HepG2 (cell line): ENCODE measurements around the gene TSPAN17. TPM values are rescaled to one million over a fixed set of nuclear protein-coding genes. Genes with fewer than 3 reads are reported as not detected.

Source experiments
- ATF1 ChIP-seq: IDR thresholded peaks from 2 replicates; pipeline ENCODE4 v1.6.1; 2016; ENCODE audit warnings: mild to moderate bottlenecking, control low read depth
- EEA1 ChIP-seq: sonication (generic); formaldehyde crosslinking; IDR thresholded peaks from 2 replicates; pipeline ENCODE4 v1.5.1; 2020; ENCODE audit warnings: mild to moderate bottlenecking, missing genetic modification reagents, borderline replicate concordance
- ESRRA ChIP-seq: sonication (generic); formaldehyde crosslinking; IDR thresholded peaks from 2 replicates; pipeline ENCODE4 v1.5.1; 2020; ENCODE audit warnings: mild to moderate bottlenecking, low read depth, missing genetic modification reagents
- FIP1L1 ChIP-seq: fragments of 200-400 bp; formaldehyde crosslinking; IDR thresholded peaks from 2 replicates; pipeline ENCODE4 v1.6.1; 2018; ENCODE audit warnings: low read depth, mild to moderate bottlenecking, low read length, moderate library complexity, borderline replicate concordance; ENCODE audit not compliant: insufficient read depth
- HHEX ChIP-seq: IDR thresholded peaks from 2 replicates; pipeline ENCODE4 v1.6.1; 2016; ENCODE audit warnings: control low read depth
- IRF1 ChIP-seq: sonication (generic); formaldehyde crosslinking; IDR thresholded peaks from 2 replicates; pipeline ENCODE4 v1.4.0; 2020; ENCODE audit warnings: low read depth, mild to moderate bottlenecking, missing genetic modification reagents
- JARID2 ChIP-seq: sonication (generic); formaldehyde crosslinking; IDR thresholded peaks from 2 replicates; pipeline ENCODE4 v1.8.1; 2023; ENCODE audit warnings: missing genetic modification reagents, inconsistent platforms; ENCODE audit not compliant: insufficient replicate concordance
- KAT8 ChIP-seq: IDR thresholded peaks from 2 replicates; pipeline ENCODE4 v1.6.1; 2016; ENCODE audit warnings: missing genetic modification reagents, missing compliant biosample characterization
- NFIB ChIP-seq: sonication (generic); formaldehyde crosslinking; IDR thresholded peaks from 2 replicates; pipeline ENCODE4 v1.9.0; 2021; ENCODE audit warnings: missing genetic modification reagents, mild to moderate bottlenecking, borderline replicate concordance
- NFYB ChIP-seq: sonication (generic); formaldehyde crosslinking; IDR thresholded peaks from 2 replicates; pipeline ENCODE4 v1.4.0; 2020; ENCODE audit warnings: missing genetic modification reagents
- NR2F6 ChIP-seq, 2 experiments: IDR thresholded peaks; 2 replicates each; pipeline ENCODE4 v1.6.1; 2016; ENCODE audit warnings: antibody characterized with exemption in 1 of 2, mild to moderate bottlenecking in 1 of 2
- PAF1 ChIP-seq: IDR thresholded peaks from 2 replicates; pipeline ENCODE4 v1.6.1; 2016; ENCODE audit warnings: missing genetic modification reagents, missing compliant biosample characterization
- PITX1 ChIP-seq: sonication (generic); formaldehyde crosslinking; IDR thresholded peaks from 2 replicates; pipeline ENCODE4 v1.5.1; 2020; ENCODE audit warnings: mild to moderate bottlenecking, missing genetic modification reagents
- REXO4 ChIP-seq: sonication (generic); formaldehyde crosslinking; IDR thresholded peaks from 2 replicates; pipeline ENCODE4 v1.8.0; 2022; ENCODE audit warnings: missing genetic modification reagents, mild to moderate bottlenecking, borderline replicate concordance
- SCMH1 ChIP-seq: sonication (generic); formaldehyde crosslinking; IDR thresholded peaks from 2 replicates; pipeline ENCODE4 v1.9.0; 2021; ENCODE audit warnings: missing genetic modification reagents, mild to moderate bottlenecking, borderline replicate concordance
- SOX13 ChIP-seq, 3 experiments: fragments of 450-650 bp in 1 of 3; sonication (generic) in 1 of 3; formaldehyde crosslinking in 1 of 3; IDR thresholded peaks in 2 of 3; conservative IDR thresholded peaks in 1 of 3; 2 replicates each; pipeline versions ENCODE4 v1.5.0 to v1.6.1; 2016 to 2020; ENCODE audit warnings: antibody characterized with exemption in 1 of 3, mild to moderate bottlenecking in 1 of 3, missing compliant biosample characterization in 1 of 3, missing genetic modification reagents in 1 of 3, moderate library complexity in 1 of 3
- U2AF2 ChIP-seq: fragments of 200-400 bp; formaldehyde crosslinking; IDR thresholded peaks from 2 replicates; pipeline ENCODE4 v1.6.1; 2017; ENCODE audit warnings: low read depth, mild to moderate bottlenecking, low read length
- ZBTB3 ChIP-seq: sonication (generic); formaldehyde crosslinking; IDR thresholded peaks from 2 replicates; pipeline ENCODE4 v1.4.0; 2020; ENCODE audit warnings: low read depth, mild to moderate bottlenecking, moderate library complexity, missing genetic modification reagents, borderline replicate concordance
- ZNF343 ChIP-seq: sonication (generic); formaldehyde crosslinking; IDR thresholded peaks from 2 replicates; pipeline ENCODE4 v1.4.0; 2020; ENCODE audit warnings: mild to moderate bottlenecking, missing genetic modification reagents
- ZNF530 ChIP-seq: sonication (generic); formaldehyde crosslinking; IDR thresholded peaks from 2 replicates; pipeline ENCODE4 v1.5.0; 2020; ENCODE audit warnings: low read depth, mild to moderate bottlenecking, missing genetic modification reagents
- ZNF558 ChIP-seq: sonication (generic); formaldehyde crosslinking; IDR thresholded peaks from 2 replicates; pipeline ENCODE4 v1.9.0; 2022; ENCODE audit warnings: mild to moderate bottlenecking, missing genetic modification reagents, borderline replicate concordance
- ZNF564 ChIP-seq: sonication (generic); formaldehyde crosslinking; IDR thresholded peaks from 2 replicates; pipeline ENCODE4 v1.8.1; 2023; ENCODE audit warnings: mild to moderate bottlenecking, missing genetic modification reagents
- ZNF724P ChIP-seq: sonication (generic); formaldehyde crosslinking; IDR thresholded peaks from 2 replicates; pipeline ENCODE4 v1.8.0; 2022; ENCODE audit warnings: missing genetic modification reagents, borderline replicate concordance
- polyA plus RNA-seq, 8 experiments: library from polyadenylated mRNA; depleted of rRNA in 3 of 8; stranded (reverse) in 7 of 8; unstranded in 1 of 8; fragments of >200 nt; fragmentation: Illumina TruSeq in 4 of 8; extraction: Trizol in 4 of 8; gene quantifications; 2 replicates each; pipeline versions ENCODE4 v1.2.1 to v1.2.3, GENCODE V29; 2011 to 2016; ENCODE audit warnings: low read depth in 4 of 8, missing spikeins in 1 of 8, mixed read lengths in 1 of 8; ENCODE audit not compliant: insufficient read depth in 1 of 8
- total RNA-seq, 5 experiments: library from RNA; depleted of rRNA; stranded (reverse); fragments of >200 nt; fragmentation: Illumina TruSeq; extraction: Trizol; gene quantifications; 2 replicates each; pipeline ENCODE4 v1.2.3, GENCODE V29; 2016; ENCODE audit warnings: low read depth in 1 of 5
- TF ChIP-seq, protein P1 (sequence below): sonication (generic); formaldehyde crosslinking; IDR thresholded peaks from 2 replicates; pipeline ENCODE4 v1.5.0; 2020; ENCODE audit warnings: mild to moderate bottlenecking, missing genetic modification reagents
- TF ChIP-seq, protein P2 (sequence below): sonication (generic); formaldehyde crosslinking; IDR thresholded peaks from 2 replicates; pipeline ENCODE4 v1.4.0; 2020; ENCODE audit warnings: missing genetic modification reagents, mild to moderate bottlenecking, borderline replicate concordance

TSPAN17 gene
- total and polyA plus RNA-seq, 2 of the 13 experiments (the other 11 are each of a cell fraction or from before 2014, with no cell fraction given), result 11.5 to 15.0 TPM

- TF ChIP-seq HHEX (CRISPR knock-in tag), result no peak
- TF ChIP-seq NFYB, result no peak
- no peak for TF ChIP-seq NR2F6 (IDR thresholded peaks at IDR 0.05)
- peak; percentile 31; the same call in 1 of the 2 replicates for TF ChIP-seq NR2F6 (CRISPR knock-in tag; IDR thresholded peaks at IDR 0.05)
- TF ChIP-seq, protein P1, sequence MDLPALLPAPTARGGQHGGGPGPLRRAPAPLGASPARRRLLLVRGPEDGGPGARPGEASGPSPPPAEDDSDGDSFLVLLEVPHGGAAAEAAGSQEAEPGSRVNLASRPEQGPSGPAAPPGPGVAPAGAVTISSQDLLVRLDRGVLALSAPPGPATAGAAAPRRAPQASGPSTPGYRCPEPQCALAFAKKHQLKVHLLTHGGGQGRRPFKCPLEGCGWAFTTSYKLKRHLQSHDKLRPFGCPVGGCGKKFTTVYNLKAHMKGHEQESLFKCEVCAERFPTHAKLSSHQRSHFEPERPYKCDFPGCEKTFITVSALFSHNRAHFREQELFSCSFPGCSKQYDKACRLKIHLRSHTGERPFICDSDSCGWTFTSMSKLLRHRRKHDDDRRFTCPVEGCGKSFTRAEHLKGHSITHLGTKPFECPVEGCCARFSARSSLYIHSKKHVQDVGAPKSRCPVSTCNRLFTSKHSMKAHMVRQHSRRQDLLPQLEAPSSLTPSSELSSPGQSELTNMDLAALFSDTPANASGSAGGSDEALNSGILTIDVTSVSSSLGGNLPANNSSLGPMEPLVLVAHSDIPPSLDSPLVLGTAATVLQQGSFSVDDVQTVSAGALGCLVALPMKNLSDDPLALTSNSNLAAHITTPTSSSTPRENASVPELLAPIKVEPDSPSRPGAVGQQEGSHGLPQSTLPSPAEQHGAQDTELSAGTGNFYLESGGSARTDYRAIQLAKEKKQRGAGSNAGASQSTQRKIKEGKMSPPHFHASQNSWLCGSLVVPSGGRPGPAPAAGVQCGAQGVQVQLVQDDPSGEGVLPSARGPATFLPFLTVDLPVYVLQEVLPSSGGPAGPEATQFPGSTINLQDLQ (CRISPR knock-in tag), result no peak
- peak; percentile 56; the same call in 1 of the 2 replicates for TF ChIP-seq KAT8
- TF ChIP-seq JARID2 (CRISPR knock-in tag), result no peak
- TF ChIP-seq, protein P2, sequence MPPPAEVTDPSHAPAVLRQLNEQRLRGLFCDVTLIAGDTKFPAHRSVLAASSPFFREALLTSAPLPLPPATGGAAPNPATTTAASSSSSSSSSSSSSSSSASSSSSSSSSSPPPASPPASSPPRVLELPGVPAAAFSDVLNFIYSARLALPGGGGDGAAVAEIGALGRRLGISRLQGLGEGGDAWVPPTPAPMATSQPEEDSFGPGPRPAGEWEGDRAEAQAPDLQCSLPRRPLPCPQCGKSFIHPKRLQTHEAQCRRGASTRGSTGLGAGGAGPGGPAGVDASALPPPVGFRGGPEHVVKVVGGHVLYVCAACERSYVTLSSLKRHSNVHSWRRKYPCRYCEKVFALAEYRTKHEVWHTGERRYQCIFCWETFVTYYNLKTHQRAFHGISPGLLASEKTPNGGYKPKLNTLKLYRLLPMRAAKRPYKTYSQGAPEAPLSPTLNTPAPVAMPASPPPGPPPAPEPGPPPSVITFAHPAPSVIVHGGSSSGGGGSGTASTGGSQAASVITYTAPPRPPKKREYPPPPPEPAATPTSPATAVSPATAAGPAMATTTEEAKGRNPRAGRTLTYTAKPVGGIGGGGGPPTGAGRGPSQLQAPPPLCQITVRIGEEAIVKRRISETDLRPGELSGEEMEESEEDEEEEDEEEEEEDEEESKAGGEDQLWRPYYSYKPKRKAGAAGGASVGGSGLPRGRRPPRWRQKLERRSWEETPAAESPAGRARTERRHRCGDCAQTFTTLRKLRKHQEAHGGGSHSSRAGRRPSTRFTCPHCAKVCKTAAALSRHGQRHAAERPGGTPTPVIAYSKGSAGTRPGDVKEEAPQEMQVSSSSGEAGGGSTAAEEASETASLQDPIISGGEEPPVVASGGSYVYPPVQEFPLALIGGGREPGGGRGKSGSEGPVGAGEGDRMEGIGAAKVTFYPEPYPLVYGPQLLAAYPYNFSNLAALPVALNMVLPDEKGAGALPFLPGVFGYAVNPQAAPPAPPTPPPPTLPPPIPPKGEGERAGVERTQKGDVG (CRISPR knock-in tag), result no peak
- TF ChIP-seq REXO4 (CRISPR knock-in tag), result 0 out of 2 replicates have a peak, but pooled peaks have one; percentile 41
- no peak for TF ChIP-seq IRF1 (CRISPR knock-in tag)
- TF ChIP-seq EEA1, result no peak
- no peak for TF ChIP-seq FIP1L1
- TF ChIP-seq NFIB, result no peak
- no peak for TF ChIP-seq ZNF530 (CRISPR knock-in tag)
- TF ChIP-seq SOX13 (IDR thresholded peaks at IDR 0.05), result no peak
- peak in 1 of 2 experiments; percentile 46; a peak in 1 of 4 replicates for TF ChIP-seq SOX13 (CRISPR knock-in tag; conservative IDR thresholded peaks at IDR 0.05 in 1 of 2, IDR thresholded peaks at IDR 0.05 in 1 of 2)
- TF ChIP-seq PITX1 (CRISPR knock-in tag), result no peak
- no peak for TF ChIP-seq U2AF2
- TF ChIP-seq ATF1 (CRISPR knock-in tag), result no peak
- no peak for TF ChIP-seq ZNF343 (CRISPR knock-in tag)
- TF ChIP-seq ESRRA, result no peak
- TF ChIP-seq ZNF558, result peak; percentile 33; the same call in 1 of the 2 replicates
- no peak for TF ChIP-seq ZNF724P (CRISPR knock-in tag)
- no peak for TF ChIP-seq PAF1 (CRISPR knock-in tag)
- TF ChIP-seq ZBTB3 (CRISPR knock-in tag), result no peak; the same call in 1 of the 2 replicates
- TF ChIP-seq SCMH1 (CRISPR knock-in tag), result no peak
- no peak for TF ChIP-seq ZNF564 (CRISPR knock-in tag)
Measured at GRCh38 chr5:176611435-176611834, 35.8 kb upstream of the TSPAN17 start (continued).
